HG03439 (cell line): ENCODE measurements around the gene C21orf58.

Source experiments
- ATAC-seq: cut with Tn5 transposase; IDR thresholded peaks from one replicate; pipeline ENCODE4 v1.9.1; 2021; ENCODE audit warnings: mild to moderate bottlenecking, moderate library complexity; ENCODE audit not compliant: unreplicated experiment

Gene C21orf58

DNA sequence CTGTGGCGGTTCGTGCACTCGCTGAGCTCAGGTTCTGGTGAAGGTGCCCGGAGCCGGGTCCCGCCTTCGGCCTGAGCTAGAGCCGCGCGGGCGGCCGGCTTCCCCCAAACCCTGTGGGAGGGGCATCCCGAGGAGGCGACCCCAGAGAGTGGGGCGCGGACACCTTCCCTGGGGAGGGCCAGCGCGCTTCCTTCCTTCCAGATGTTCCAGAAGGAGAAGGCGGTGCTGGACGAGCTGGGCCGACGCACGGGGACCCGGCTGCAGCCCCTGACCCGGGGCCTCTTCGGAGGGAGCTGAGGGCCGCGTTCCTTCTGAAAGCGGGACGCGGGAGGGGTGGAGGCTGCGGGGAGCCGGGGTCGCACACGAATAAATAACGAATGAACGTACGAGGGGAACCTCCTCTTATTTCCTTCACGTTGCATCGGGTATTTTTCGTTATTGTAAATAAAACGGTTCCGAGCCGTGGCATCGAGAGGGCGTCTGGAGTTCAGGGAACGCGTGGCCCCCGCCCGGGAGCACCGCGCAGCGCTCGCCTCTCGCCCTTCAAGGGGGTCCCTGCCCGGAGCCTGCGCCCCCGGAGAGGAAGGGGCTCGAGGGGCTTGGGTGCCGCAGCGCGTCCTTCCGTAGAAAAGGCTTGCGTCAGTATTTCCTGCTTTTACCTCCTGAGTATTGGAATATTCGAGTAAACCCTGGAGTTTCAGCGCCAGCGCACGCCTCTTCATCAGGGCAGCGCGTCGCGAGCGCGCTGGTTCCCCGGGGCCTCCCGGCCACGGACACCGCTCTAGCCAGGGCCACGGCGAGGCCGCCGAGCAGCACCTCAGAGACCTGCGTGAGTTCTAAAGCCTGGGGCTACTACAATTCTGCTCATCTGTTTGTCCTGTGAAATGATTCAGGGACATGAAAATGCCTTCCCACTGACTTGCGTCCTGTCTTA, 26.1 kb downstream of the C21orf58 start:
- no peak for ATAC-seq

DNA sequence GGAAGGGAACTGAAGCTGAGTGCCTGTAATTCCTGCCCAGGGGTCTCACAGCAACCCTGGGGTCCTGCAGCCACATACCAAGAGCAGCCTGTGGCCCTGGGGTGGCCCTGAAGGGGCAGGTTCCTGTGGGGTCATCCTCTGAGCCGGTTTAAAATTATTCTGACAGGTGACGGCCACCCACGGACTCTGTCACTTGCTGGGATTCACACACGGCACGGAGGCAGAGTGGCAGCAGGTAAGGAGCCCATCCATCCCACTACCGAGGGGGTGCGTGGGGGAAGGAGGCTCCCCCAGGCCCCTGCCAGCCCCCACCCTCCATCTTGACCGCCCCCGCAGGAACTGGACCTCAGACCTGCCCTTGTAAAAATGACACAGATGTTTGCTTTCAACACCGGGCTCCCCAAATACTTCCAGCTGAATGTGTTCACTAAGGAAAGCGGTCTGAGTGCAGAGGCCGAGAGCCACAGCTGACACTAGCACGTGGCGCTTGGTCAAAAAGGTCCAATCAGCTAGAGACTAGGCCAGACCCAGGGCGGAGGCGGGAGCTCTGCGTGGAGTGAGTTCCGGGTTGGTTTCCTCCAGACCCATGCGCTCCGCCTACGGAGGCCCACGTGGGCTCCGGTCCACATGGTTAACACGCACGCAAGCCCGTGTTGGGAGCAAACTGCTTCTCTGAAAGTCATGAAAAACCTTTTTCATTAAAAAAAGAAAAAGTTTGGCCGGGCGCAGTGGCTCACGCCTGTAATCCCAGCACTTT, 27.5 kb downstream of the C21orf58 start:
- ATAC-seq = no peak

DNA sequence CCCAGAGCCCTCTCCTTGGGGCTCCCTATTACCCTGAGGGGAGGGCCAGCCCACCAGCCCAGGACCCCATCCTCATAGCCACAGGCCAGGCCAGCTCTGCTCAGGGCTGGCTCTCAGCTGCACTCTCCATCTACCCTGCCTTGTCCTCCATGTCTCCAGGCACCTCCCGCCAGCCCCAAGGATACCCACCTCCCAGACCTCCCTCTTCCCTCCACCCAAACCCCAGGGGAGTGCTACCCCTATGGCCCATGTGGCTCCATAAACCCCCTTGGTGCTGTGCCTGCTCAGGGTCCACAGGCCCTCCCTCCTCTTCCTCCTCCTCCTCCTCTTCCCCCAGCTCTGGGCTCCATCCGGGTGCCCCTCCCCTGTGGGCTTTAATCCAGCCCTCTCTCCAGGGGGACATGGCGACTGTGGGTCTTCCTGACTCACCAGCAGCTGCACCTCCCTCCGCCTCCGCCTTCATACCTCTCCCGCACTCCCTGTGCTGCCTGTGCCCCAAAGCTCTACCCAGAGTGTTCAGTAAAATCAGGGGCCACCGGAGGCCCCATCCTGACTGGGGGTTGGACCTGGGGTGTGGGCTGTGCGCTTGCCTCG, 28.4 kb downstream of the C21orf58 start:
- no peak for ATAC-seq

DNA sequence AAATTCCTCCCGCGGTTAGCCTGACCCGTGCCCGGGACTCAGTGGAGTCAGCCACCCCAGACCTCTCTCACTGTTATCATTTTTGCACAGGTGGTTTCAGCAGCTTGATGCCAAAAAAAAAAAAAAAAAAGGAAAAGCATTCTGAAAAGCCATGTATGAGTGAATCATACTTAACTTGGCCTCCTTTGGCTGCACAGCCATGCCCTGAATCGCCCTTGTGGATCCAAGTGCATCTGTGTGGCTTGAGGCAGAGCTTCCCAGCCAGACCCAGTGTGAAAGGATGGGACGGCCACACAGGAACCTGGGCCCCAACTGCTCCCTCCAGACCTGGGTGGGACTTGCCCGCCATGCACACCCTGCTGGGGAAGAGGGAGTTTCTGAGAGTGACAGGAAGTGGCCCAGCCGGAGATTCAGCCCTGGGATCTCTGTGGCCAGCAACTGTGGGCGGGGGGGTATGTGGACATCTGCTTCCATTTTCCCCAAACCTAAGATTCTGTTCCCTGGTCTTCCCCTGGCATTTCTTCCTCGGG, 29.0 kb downstream of the C21orf58 start:
- no peak for ATAC-seq

DNA sequence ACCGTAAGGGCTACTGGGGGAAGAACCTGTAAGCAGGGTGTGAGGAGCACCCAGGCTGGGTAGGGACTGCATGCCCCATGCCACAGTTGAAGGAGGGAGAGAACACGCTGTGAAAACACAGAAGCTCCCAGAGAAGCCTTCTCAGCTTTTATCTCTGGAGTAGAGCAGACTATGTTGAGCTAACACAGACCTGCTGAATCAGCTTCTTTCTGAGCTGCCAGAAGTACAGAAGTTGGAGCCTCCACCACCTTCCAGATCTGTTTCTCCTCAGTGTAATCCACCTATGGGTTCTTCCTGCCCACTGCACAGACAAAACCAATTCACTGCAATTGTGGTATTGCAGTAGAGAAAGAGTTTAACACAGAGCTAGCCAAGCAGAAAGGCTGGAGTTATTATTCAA, 32.1 kb downstream of the C21orf58 start:
- ATAC-seq = no peak

DNA sequence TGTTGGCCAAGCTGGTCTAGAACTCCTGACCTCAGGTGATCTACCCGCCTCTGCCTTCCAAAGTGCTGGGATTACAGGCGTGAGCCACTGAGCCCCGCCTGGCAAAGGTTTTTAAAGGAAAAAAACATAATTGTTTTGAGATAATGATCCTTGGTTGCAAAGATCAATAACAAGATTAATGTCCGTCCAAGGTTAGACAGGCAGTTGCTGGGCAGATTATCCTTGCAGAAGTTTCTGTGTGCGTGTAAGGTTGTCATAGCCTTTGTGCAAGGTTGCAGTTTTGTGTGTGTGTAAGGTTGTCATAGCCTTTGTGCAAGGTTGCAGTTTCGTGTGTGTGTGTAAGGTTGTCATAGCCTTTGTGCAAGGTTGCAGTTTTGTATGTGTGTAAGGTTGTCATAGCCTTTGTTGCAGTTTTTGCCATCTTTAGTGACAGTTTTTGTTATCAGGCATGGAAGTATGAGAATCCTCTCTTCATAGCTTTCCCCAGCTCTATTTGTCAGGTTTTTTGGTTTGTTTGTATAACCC, 34.0 kb downstream of the C21orf58 start:
- ATAC-seq = no peak

DNA sequence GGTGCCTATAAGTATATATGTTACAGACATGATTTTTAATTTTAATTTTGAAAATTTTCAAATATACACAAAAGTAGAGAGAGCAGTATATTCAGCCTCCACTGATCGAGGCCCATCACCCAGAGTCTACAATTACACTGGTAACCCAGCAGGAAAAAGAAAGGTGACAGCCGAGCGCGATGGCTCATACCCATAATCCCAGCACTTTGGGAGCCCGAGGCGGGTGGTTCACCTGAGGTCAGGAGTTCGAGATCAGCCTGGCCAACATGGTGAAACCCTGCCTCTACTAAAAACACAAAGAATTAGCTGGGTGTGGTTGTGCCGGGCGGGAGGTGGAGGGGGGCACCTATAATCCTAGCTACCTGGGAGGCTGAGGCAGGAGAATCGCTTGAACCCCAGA, 36.1 kb downstream of the C21orf58 start:
- no peak for ATAC-seq

DNA sequence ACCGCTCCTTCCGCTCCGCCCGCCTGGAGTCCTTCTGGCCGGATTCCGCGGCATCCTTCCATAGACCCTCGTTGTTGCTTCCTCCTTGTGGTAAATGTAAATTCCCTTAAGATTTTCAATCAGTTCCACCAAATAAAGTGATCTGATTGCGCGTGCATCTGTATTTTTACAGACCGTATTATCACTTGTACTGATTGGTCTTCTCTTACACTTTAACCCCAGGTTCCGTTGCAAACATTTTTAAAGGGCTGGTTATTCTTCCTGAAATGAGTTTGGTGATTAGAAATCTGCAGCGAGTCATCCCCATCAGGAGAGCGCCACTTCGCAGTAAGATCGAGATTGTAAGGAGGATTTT, 37.0 kb downstream of the C21orf58 start:
- no peak for ATAC-seq

DNA sequence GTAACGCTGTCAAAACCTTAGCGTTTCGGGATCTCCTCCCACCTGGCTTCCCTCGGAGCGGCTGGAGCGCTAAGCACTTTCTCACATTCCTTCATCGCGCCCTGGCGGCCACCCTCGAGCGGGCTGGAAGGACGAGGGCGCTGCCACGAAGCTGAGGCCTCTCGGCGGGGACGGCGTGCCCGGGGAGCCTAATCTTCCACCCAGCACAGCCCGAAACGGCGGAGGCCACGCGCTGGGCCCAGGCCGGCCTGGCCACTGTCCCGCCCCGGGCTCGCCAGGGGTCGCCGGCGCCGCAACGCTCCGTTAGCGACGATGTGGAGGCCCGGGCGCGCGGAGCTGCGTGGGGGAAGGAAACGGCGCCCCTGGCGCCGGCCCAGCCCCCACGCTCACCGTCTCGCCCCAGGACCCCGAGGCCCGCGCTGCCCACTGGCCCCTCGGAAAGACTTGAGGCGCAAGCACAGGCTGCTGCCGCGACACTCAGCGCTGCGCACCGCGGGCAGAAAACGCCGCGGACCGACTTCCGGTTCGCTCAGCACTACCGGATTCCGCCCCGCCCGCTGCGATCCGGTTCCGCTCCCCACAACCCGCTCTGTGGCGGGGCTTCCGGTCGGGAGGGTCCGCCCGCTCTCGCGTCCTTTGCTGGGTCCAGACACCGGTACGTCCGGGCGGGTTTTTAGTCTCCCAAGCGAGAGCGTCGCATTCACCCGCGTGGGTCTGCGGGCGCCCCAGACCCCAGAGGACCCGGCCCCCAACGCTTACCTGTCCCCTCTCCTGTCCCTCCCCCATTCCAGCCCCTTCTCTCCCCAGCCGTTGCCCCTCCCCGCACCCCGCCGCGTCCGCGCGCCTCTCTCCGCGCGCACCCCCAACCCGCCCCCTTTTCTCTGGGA, 37.7 kb downstream of the C21orf58 start, which contains the start of gene YBEY:
Gene YBEY (plus strand): TSS at position 582 of the 887 bp plus-strand sequence. CDS start 572 bp downstream, outside the sequence.
- ATAC-seq = peak; percentile 84

DNA sequence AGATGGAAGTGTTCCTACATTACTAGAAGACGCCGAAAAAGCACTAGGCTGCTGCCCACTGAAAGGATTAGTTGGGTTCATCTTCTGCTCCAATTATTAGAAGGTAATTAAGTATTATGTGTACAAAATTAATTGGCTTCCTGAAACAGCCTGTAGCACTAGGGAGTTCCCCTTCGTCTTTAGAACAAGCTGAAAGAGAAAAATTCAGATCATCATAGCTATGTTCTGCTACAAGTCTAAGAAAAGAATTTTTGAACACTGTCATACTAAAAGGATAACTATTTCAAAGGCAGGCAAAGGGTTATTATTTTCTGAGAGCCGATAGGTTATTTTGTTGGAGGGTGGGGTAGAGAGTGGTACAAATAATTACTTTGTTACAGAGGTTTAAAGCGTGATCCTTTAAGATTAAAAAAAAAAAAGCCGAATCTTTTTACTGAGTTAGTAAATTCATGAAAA, 38.4 kb downstream of the C21orf58 start, which contains the start of gene MCM3AP:
Gene MCM3AP (minus strand): TSS at position 406 of the 456 bp plus-strand sequence. CDS start 325 bp downstream, at position 81.
- ATAC-seq = no peak

DNA sequence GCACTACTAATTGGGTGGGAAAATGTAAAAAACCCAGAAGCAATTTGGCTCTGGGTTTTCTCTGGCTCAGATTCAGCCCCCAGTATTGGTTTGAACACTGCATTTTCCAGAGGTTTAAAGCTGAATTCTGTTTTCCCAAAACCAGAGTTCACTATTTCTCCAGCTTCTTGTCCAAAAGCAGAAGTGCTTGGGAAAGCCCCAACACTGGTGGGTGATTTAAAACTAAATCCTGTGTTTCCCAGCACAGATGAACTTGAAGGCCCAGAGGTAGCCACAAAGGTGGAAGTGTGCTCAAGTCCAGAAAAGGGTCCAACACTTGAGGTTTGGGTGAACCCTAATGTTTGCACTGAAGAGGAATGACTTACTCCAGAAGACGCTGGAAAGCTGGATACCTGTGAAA, 38.9 kb downstream of the C21orf58 start:
- ATAC-seq = no peak

DNA sequence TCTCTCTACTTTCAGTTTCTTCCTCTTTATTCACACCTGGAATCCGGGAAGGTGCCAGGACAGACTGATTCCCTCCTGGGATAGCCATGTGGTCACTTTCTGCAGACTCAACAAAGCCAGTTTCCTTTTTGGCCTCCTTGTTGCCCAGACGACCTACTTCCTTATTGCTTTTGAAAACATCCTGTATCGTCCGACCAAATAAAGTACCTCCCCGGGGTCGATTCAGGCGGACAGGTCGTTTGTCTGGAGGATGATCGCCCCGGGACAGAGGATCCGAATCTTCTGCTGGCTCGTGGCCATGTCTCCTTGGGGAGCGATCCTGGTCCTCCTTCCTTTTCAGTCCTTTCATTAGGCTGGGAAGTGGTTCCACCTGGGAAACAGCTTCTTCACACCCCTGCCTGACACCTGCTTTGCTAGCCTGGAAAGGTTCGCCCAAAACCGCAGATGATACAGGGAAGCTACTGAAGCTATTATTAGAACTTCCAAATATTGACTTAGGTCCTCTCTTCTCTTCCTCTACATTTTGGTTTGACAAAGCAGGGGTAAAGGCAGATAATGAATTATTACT, 39.5 kb downstream of the C21orf58 start:
- no peak for ATAC-seq

DNA sequence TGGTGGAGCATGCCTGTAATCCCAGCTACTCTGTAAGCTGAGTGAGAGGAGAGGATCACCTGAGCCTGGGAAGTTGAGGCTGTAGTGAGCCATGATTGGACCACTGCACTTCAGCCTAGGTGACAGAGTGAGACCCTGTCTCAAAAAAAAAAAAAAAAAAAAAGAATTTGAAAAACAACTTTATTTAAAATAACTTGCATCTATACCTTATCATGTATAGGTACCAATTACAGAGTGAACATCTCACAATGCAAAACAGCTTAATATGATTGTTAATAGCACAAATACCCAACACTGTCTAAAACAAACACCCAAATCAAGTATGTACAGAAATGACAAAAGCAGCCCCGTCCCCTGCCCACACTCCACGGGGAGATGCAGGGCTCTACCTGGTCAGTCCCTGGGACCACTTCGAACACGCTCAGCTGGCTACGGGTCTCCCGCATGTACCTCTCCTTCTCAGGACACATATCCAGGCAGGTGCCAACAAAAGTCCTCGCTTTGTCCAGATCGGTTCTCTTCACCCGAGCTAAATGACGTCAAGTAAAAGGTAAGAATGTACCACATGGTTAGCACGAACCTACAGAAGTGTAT, 48.8 kb downstream of the C21orf58 start:
- no peak for ATAC-seq

DNA sequence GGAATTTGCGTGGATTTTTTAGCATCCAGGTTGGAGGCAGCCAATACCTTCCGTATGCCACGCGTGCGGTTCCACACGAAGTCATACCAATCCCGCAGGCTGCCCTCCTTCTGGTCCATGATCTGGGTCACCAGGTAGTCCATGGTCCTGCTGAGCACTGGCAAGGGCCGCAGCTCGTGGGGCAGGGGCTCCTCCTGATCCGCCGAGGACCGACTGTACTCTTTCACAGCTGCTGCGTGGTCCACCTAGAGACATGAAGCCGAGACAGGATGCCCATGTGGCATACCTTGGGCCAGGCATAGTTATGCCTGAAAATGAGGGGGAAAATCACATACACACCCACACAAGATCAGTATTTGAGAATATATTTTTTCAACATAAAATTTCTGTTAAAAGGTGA, 50.3 kb downstream of the C21orf58 start:
- ATAC-seq = no peak

DNA sequence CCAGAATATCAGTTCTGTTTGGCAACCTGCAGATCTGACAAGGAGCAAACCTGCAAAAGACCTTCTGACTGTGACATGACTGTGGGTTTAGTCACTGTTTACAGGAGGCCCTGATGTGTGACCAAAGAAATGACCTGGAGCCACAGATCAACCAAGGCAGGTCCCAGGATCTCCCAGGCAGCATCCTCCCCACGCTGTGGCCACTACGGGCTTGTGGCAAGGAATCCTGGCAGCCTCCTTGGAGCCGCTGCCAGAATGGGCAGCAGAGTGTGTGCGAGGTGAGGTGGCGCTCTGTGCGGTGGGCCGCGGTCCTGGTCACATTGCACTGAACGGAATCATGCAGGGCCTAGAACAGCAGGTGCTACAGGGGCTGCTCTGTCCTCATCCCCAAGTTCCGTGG, 54.2 kb downstream of the C21orf58 start:
- no peak for ATAC-seq

DNA sequence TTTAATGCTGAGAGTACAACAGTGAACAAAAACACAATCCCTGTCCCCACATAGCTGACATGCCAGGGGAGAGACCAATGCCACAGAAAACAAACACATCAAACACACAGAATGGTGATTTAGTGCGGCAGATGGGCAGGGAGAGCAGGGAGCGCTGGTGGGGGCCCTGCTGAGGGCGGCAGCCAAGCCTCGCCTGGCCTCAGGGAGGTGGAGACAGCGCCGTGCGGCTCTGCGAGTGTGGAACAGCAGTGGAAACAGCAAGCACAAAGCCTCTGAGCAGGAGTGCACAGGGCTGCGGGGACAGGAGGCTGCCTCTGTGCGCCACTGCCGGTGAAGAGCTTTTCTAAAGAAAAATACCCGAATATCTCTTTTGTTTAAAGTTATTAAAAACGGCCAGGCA, 55.3 kb downstream of the C21orf58 start:
- ATAC-seq = no peak

DNA sequence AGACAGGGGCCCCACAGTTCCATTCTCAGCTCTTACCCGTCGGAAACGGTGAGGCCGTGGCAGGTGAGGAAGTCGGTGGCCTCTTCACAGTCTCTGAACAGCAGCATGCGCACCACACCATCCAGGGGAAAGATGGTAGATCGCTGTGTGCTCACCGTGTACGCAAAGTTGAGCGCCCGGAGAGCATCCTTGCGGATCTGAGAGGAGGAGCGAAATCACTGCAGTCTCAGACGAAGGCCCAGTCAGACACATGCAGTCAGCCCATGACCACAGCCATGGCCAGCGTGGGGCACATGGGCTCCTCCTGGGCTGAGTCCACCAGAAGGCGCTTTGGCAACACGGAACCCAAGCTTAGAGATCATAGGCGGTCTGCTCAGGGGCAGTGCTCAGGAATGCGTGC, 56.7 kb downstream of the C21orf58 start:
- ATAC-seq = no peak

DNA sequence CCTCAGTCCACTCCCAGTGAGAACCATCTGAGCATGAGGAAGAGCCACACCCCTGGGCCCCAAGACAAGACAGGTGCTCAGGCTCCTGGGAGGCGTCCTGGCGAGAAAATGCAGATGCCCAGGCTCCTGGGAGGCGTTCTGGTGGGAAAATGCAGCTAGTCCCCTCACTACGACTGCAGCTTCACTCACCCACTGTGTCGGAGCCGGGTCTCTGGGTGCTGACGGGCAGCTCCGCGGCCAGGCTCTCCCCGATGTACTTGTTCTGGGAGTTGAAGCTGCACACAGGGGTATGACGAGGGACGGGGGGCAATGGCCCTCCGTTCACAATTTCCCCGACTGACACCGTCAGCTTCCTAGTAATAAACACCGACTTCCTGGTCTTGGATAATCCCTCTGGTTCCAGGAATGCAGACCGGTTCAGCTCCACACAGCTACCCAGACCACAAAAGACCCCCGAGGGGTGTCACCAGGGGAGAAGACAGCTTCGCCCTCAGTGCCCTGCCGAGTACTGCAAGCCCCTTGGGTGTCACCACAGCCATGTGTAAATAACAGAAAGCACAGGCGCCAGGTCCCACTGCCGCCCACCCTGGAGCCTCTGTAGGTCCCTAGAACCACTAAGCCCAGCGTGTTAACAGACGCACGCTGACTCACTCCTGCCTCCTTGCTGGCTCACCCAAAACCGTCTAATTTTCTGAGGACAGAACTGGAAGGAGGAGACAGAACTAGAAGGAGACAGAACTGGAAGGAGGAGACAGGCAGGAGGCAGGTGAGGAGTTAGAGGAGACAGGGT, 57.7 kb downstream of the C21orf58 start:
- no peak for ATAC-seq
